ENCODE results near the gene KCNH8. TPM values are rescaled to one million over a fixed set of nuclear protein-coding genes. Genes with fewer than 3 reads are reported as not detected.
"Not testable (repeated sequence)": the region's sequence is repeated elsewhere in the genome, so short reads cannot be mapped to it uniquely, and the experiment has no call there.

Gene KCNH8
- total and polyA plus RNA-seq, 2 experiments from 2014 or later, result not detected

DNA sequence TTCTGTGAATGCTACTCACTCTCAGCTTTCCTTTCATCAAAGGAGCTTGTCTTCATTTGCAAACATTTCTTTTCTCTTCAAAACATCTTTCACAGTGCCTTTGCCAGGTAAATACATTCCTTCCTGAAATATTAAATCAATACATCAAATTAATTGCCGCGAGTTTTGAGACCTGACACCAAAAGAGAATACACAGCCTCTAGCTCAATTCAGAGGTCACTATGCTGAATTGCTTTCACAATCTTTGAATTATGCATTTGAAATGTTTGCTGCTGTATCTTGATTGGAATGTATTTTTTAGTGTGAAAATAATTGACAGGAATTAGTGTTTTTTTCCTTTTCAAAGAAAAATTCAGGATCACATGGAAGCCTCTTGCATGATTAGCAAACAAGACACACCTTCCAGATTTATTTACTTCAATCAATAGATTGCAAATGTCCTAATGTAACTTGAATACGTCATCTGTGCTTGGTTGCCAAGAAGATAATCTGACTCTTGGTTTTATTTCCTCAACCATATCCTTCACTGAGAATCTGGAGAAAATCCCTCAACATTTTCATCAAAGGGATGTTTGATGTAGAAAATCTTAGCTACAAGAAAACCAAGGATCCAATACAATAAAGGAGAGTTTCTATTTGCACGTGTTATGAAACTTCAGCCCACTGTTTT lies 83.6 kb downstream of the KCNH8 start:
- Histone ChIP-seq H3K4me1 (ENCODE audit: insufficient read depth) (no peaks in the 10 kb centered on the region), H3K79me2 (ENCODE audit: insufficient read depth) (no peaks in the 10 kb centered on the region), H3K4me3 (no peak overlapping the region), H4K20me1 (ENCODE audit: insufficient read depth) (no peaks in the 10 kb centered on the region), H3K27me3 (replicated peaks; ENCODE audit: insufficient read depth) (no peaks in the 10 kb centered on the region), H3K27ac (no peak overlapping the region), H3K4me2 (ENCODE audit: unreplicated experiment) (no peak overlapping the region), H3F3A (ENCODE audit: insufficient read depth) (no peaks in the 10 kb centered on the region), H3K9ac (no peak overlapping the region), H2AFZ (no peak overlapping the region), H3K36me3 (ENCODE audit: low read depth) (no peaks in the 10 kb centered on the region), H3K9me3 (ENCODE audit: low read depth) (no peaks in the 10 kb centered on the region), H3K9me2 (ENCODE audit: insufficient read depth) (no peaks in the 10 kb centered on the region)
- no peak for TF ChIP-seq EZH2phosphoT487 (IDR thresholded peaks at IDR 0.05; ENCODE audit: insufficient read depth, low read depth)
- TF ChIP-seq EZH2 (IDR thresholded peaks at IDR 0.05; ENCODE audit: insufficient read depth, poor library complexity, severe bottlenecking), result no peak
- in situ Hi-C loops (cut with MboI), result no loop called here
- DNase-seq, result no peak
- 34 to 38% methylated on average over 4 of the region's 4 CpGs for WGBS, 2 experiments (ENCODE audit: low coverage in 1 of 2, low lambda C conversion rate in 2 of 2, missing lambda C conversion rate in 2 of 2)

DNA sequence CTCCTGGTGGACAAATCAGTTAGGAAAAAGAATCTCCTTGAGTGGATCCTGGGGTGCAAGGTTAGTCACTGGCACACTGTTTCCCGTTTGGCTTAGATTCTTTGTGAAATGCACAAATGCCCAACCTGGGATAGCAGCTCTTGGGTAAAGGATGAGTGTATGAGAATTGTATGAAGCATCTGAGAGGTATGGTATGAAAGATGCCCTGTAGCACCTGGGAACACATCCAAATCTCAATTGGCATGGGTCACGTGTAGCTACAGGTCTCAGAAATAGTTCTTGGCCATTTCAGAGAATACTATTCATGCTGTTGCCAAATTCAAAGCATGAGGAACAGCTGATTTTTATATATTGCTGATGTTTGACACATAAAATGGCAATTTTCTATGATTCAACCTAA lies 84.3 kb downstream of the KCNH8 start:
- Histone ChIP-seq H3K9me2 (ENCODE audit: insufficient read depth) (no peaks in the 10 kb centered on the region), H3F3A (ENCODE audit: insufficient read depth) (no peaks in the 10 kb centered on the region), H3K9ac (no peak overlapping the region), H3K4me2 (ENCODE audit: unreplicated experiment) (no peak overlapping the region), H3K27me3 (replicated peaks; ENCODE audit: insufficient read depth) (no peaks in the 10 kb centered on the region), H3K36me3 (ENCODE audit: low read depth) (no peaks in the 10 kb centered on the region), H3K4me1 (ENCODE audit: insufficient read depth) (no peaks in the 10 kb centered on the region), H3K9me3 (ENCODE audit: low read depth) (no peaks in the 10 kb centered on the region), H3K4me3 (no peak overlapping the region), H2AFZ (no peak overlapping the region), H4K20me1 (ENCODE audit: insufficient read depth) (no peaks in the 10 kb centered on the region), H3K79me2 (ENCODE audit: insufficient read depth) (no peaks in the 10 kb centered on the region), H3K27ac (no peak overlapping the region)
- no peak for DNase-seq
- TF ChIP-seq EZH2phosphoT487 (IDR thresholded peaks at IDR 0.05; ENCODE audit: insufficient read depth, low read depth) (no peak), EZH2 (IDR thresholded peaks at IDR 0.05; ENCODE audit: insufficient read depth, poor library complexity, severe bottlenecking) (no peak)
- in situ Hi-C loops (cut with MboI), result no loop called here
- 0 to 2% methylated on average over 2 of the region's 2 CpGs for WGBS, 2 experiments (ENCODE audit: low coverage in 1 of 2, low lambda C conversion rate in 2 of 2, missing lambda C conversion rate in 2 of 2)

DNA sequence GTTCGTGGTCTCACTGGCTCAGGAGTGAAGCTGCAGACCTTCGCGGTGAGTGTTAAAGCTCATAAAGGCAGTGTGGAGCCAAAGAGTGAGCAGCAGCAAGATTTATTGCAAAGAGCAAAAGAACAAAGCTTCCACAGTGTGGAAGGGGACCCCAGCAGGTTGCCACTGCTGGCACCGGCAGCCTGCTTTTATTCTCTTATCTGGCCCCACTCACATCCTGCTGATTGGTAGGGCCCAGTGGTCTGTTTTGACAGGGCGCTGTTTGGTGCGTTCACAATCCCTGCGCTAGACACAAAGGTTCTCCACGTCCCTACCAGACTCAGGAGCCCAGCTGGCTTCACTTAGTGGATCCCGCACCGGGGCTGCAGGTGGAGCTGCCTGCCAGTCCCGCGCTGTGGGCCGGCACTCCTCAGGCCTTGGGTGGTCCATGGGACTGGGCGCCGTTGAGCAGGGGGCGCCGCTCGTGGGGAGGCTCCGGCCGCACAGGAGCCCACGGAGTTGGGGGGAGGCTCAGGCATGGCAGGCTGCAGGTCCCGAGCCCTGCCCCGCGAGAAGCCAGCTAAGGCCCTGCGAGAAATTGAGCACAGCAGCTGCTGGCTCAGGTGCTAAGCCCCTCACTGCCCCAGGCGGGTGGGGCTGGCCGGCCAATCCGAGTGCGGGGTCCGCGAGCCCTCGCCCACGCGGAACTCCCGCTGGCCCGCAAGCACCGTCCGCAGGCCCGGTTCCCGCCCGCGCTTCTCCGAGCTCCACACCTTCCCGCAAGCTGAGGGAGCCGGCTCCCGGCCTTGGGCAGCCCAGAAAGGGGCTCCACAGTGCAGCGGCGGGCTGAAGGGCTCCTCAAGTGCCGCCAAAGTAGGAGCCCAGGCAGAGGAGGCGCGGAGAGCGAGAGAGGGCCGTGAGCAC lies 85.8 kb downstream of the KCNH8 start:
- H3K9ac ChIP-seq; H3K27ac ChIP-seq; H2AFZ ChIP-seq; in situ Hi-C loops (cut with MboI); H3F3A ChIP-seq (ENCODE audit: insufficient read depth); H4K20me1 ChIP-seq (ENCODE audit: insufficient read depth); H3K36me3 ChIP-seq (ENCODE audit: low read depth); H3K4me3 ChIP-seq; H3K4me1 ChIP-seq (ENCODE audit: insufficient read depth); H3K79me2 ChIP-seq (ENCODE audit: insufficient read depth); H3K9me2 ChIP-seq (ENCODE audit: insufficient read depth); DNase-seq; H3K9me3 ChIP-seq (ENCODE audit: low read depth); H3K4me2 ChIP-seq (ENCODE audit: unreplicated experiment); H3K27me3 ChIP-seq (replicated peaks; ENCODE audit: insufficient read depth): not testable (repeated sequence)
- WGBS, 2 experiments (ENCODE audit: low coverage in 1 of 2, low lambda C conversion rate in 2 of 2, missing lambda C conversion rate in 2 of 2), result 70 to 77% methylated on average over 41 to 53 of the region's 53 CpGs

DNA sequence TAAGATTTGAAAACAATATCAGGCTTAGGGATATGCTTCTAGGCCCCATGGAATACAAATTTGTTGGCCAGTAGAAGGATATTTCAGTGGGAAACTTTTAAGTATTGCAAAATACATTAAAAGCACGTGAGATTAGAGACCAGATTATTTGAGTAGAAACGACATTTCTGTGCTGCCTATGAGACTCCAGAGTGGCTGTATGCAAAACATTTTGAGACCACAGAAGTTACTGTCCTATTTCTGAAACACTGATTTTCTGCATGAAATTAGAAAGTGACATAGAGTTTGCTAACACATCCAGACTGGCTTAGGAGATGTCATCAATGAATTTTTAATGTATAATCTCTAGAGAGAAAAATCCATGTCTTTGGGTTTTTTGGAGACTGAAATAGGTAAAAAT lies 99.8 kb downstream of the KCNH8 start:
- in situ Hi-C loops (cut with MboI), result no loop called here
- Histone ChIP-seq H3K4me1 (ENCODE audit: insufficient read depth) (no peaks in the 10 kb centered on the region), H4K20me1 (ENCODE audit: insufficient read depth) (no peaks in the 10 kb centered on the region), H3K4me2 (ENCODE audit: unreplicated experiment) (no peak overlapping the region), H3K9ac (no peak overlapping the region), H3K4me3 (no peak overlapping the region), H3K9me2 (ENCODE audit: insufficient read depth) (no peaks in the 10 kb centered on the region), H3K27me3 (replicated peaks; ENCODE audit: insufficient read depth) (no peaks in the 10 kb centered on the region), H3K9me3 (ENCODE audit: low read depth) (no peaks in the 10 kb centered on the region), H3K27ac (no peak overlapping the region), H2AFZ (no peak overlapping the region), H3K36me3 (ENCODE audit: low read depth) (no peaks in the 10 kb centered on the region), H3K79me2 (ENCODE audit: insufficient read depth) (no peaks in the 10 kb centered on the region), H3F3A (ENCODE audit: insufficient read depth) (no peaks in the 10 kb centered on the region)
- no peak for DNase-seq
- WGBS, 2 experiments (ENCODE audit: low coverage in 1 of 2, low lambda C conversion rate in 2 of 2, missing lambda C conversion rate in 2 of 2), result 2% methylated on average over 2 of the region's 2 CpGs
- no peak for TF ChIP-seq EZH2 (IDR thresholded peaks at IDR 0.05; ENCODE audit: insufficient read depth, poor library complexity, severe bottlenecking)
- TF ChIP-seq EZH2phosphoT487 (IDR thresholded peaks at IDR 0.05; ENCODE audit: insufficient read depth, low read depth), result no peak
